ENCODE data around the gene HOMER3.

Gene HOMER3

DNA sequence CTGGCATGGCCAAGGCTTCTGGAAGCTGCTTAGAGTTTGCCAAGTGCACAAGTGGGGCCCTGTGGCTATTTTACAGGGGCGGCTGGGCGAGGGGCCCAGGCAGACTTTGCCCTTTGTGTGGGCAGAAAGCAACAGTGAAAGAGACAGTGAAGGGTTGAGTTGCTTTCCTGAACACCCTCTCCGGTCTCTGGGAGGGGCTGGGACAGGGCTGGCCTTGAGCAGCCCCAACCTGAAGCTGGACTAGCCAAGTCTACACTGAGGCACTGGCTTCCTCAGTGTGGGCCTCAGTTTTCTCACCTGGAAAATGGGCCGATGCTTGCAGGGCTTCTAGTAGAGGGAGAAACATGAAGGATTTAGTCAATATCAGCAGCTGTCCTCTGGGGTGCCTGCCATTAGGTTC, 2.4 kb upstream of the HOMER3 start:
- TF ChIP-seq, protein P1, sequence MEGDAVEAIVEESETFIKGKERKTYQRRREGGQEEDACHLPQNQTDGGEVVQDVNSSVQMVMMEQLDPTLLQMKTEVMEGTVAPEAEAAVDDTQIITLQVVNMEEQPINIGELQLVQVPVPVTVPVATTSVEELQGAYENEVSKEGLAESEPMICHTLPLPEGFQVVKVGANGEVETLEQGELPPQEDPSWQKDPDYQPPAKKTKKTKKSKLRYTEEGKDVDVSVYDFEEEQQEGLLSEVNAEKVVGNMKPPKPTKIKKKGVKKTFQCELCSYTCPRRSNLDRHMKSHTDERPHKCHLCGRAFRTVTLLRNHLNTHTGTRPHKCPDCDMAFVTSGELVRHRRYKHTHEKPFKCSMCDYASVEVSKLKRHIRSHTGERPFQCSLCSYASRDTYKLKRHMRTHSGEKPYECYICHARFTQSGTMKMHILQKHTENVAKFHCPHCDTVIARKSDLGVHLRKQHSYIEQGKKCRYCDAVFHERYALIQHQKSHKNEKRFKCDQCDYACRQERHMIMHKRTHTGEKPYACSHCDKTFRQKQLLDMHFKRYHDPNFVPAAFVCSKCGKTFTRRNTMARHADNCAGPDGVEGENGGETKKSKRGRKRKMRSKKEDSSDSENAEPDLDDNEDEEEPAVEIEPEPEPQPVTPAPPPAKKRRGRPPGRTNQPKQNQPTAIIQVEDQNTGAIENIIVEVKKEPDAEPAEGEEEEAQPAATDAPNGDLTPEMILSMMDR (IDR thresholded peaks at IDR 0.05; ENCODE audit: extremely low read depth, missing control alignments) = no peak
- no peak for DNase-seq (ENCODE audit: low spot score)

- DNase-seq (ENCODE audit: low spot score) = no peak
- TF ChIP-seq, protein P1 (IDR thresholded peaks at IDR 0.05; ENCODE audit: extremely low read depth, missing control alignments) = no peak
These were observed 1.7 kb upstream of the HOMER3 start for GRCh38 chr19:18942692-18943091.

- TF ChIP-seq, protein P1 (IDR thresholded peaks at IDR 0.05; ENCODE audit: extremely low read depth, missing control alignments) = no peak
- DNase-seq (ENCODE audit: low spot score) = no peak
These were observed 774 bp upstream of the HOMER3 start for GRCh38 chr19:18941628-18942354.

GRCh38 chr19:18939922-18940768, 872 bp downstream of the HOMER3 start:
- TF ChIP-seq, protein P1 (IDR thresholded peaks at IDR 0.05; ENCODE audit: extremely low read depth, missing control alignments) = no peak
- peak; percentile 55 for DNase-seq (ENCODE audit: low spot score)

DNA sequence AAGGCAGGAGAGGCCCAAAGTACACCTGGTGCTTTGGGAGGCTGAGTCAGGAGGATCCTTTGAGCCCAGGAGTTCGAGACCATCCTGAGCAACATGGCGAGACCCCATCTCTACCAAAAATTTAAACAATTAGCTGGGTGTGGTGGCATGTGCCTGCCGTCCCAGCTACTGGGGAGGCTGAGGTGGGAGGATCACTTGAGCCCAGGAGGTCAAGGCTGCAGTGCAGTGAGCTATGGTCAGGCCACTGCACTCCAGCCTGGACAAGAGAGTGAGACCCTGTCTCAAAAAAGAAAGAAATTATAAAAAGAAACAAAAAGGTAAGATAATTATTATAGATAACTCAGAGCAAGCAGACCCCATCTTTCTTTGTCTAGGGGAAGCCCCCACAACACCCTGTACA, 1.9 kb downstream of the HOMER3 start:
- TF ChIP-seq, protein P1 (IDR thresholded peaks at IDR 0.05; ENCODE audit: extremely low read depth, missing control alignments) = no peak
- DNase-seq (ENCODE audit: low spot score) = no peak

DNA sequence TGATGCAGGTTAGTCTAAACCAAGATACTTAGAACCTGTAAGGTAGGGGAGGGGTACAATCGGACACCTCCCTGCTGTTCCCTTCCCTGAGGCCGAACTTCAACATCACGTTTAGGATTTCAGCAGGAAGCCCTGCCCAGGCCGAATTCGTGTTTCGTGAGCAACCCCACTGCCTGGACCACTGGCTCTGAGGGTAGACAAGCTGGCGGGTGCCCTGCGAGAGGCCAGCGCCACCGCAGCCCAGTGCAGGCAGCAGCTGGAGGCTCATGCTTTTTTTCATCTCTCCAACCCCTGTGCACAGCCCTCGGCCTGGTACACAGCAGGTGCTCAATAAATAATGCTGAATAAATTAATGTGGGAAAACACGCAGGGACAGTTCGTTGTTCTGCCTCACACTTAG, 7.7 kb downstream of the HOMER3 start:
- TF ChIP-seq, protein P1 (IDR thresholded peaks at IDR 0.05; ENCODE audit: extremely low read depth, missing control alignments) = no peak
- DNase-seq (ENCODE audit: low spot score) = no peak

DNA sequence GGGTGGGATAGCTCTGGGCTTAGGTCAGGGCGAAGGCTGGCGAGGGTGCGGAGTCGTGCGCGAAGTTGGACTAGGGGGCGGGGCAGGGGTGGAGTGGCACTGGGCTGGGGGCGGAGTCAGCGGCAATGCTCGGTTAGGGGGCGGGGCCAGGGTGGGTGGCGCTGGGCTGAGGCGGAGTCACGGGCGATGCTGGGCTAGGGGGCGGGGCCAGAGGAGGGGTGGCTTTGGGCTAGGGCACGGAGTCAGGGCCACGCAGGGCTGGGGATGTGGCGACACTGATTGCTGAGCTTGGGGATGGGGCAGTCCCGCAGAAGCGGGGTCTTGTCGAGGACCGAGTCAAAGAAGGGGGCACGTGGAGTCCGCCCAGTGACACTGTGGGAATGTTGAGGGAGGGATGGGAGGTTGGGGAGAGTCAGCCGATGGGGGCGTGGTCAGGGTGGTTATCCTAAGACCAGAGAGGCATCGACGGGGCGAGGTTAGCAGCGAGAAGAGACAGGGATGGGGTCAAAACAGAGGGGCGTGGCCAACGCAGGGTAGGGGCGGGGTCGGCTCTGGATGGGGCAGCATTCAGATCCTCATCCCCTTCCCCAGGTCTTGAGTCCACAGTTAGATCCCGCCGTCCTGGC, 8.7 kb downstream of the HOMER3 start:
- peak; percentile 92 for DNase-seq (ENCODE audit: low spot score)
- TF ChIP-seq, protein P1 (IDR thresholded peaks at IDR 0.05; ENCODE audit: extremely low read depth, missing control alignments) = no peak
